Right forelimb (tissue), 1 donor: Measurements from ENCODE around the gene C4B.
"Not testable (repeated sequence)": the region's sequence is repeated elsewhere in the genome, so short reads cannot be mapped to it uniquely, and the experiment has no call there.

Experiments
- DNase-seq: peaks from one replicate; pipeline ENCODE4 v3.0.0-alpha.2; 2018

Gene C4B

GRCh38 chr6:32037598-32038524 lies 23.3 kb downstream of the C4B start, which contains the start of gene CYP21A2:
TSS of gene CYP21A2 (plus strand) at chr6:32038415. CDS start at chr6:32038423, 8 bp downstream.
- not testable (repeated sequence) for DNase-seq

- DNase-seq: not testable (repeated sequence)
These were observed 24.3 kb downstream of the C4B start for GRCh38 chr6:32038878-32039277.

GRCh38 chr6:32039321-32040274 lies 25.0 kb downstream of the C4B start:
- DNase-seq: not testable (repeated sequence)

- DNase-seq: not testable (repeated sequence)
These were observed 25.9 kb downstream of the C4B start for GRCh38 chr6:32040299-32041049.

GRCh38 chr6:32041050-32041321 lies 26.4 kb downstream of the C4B start:
- not testable (repeated sequence) for DNase-seq

- DNase-seq: not testable (repeated sequence)
These were observed 26.8 kb downstream of the C4B start for GRCh38 chr6:32041385-32041784.

GRCh38 chr6:32042276-32042675 lies 27.7 kb downstream of the C4B start:
- not testable (repeated sequence) for DNase-seq

GRCh38 chr6:32043589-32044380 lies 29.2 kb downstream of the C4B start:
- not testable (repeated sequence) for DNase-seq

- not testable (repeated sequence) for DNase-seq
These were observed 30.3 kb downstream of the C4B start for GRCh38 chr6:32044916-32045315.

- no peak for DNase-seq
These were observed 31.3 kb downstream of the C4B start for GRCh38 chr6:32045811-32046449.

- DNase-seq: peak; percentile 65
These were observed 32.0 kb downstream of the C4B start for GRCh38 chr6:32046450-32047083.

GRCh38 chr6:32047084-32047478 lies 32.5 kb downstream of the C4B start:
- DNase-seq: peak; percentile 73

- peak; percentile 48 for DNase-seq
These were observed 32.9 kb downstream of the C4B start for GRCh38 chr6:32047539-32047854.

- peak; percentile 78 for DNase-seq
These were observed 33.5 kb downstream of the C4B start for GRCh38 chr6:32047855-32048766.

- DNase-seq: peak; percentile 22
These were observed 34.6 kb downstream of the C4B start for GRCh38 chr6:32049149-32049548.

- peak; percentile 31 for DNase-seq
These were observed 35.1 kb downstream of the C4B start for GRCh38 chr6:32049736-32050135.

GRCh38 chr6:32050562-32050961 lies 36.0 kb downstream of the C4B start:
- peak; percentile 26 for DNase-seq

GRCh38 chr6:32052626-32053025 lies 38.0 kb downstream of the C4B start:
- not testable (repeated sequence) for DNase-seq

GRCh38 chr6:32053314-32053713 lies 38.7 kb downstream of the C4B start:
- DNase-seq: not testable (repeated sequence)

- not testable (repeated sequence) for DNase-seq
These were observed 41.2 kb downstream of the C4B start for GRCh38 chr6:32055756-32056155.
